ENCODE results near the gene MRPL32.

The MRPL32 gene

DNA sequence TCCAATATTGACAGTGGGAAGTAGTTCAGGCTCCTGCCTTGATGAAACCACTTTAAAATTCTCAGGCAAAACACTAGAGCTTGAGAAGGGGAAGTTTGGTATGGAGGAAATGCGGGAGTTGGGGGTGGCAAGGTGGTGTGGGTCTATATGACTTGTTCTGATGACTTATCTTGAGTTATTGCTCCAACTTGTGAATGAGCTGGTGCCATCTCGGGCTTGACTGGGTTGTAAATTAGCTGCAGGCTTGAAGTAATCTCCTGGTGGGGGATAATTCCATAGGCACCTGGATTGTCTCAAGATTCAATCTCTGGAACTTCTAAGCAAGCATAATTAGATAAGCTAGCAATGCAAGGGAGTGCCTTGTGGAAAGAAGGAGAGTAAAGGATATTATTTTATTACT is 29.0 kb downstream of the MRPL32 start:
- H3K4me1 ChIP-seq = peaks cover 5% of the 10 kb centered on the region; the same call in 1 of the 2 replicates
- no peak overlapping the region for H3K4me3 ChIP-seq
- no peak overlapping the region for H3K9ac ChIP-seq
- no peak overlapping the region for H3K4me2 ChIP-seq
- H3K27ac ChIP-seq = no peak overlapping the region
- H3K36me3 ChIP-seq = no peaks in the 10 kb centered on the region
- no peaks in the 10 kb centered on the region for H3K27me3 ChIP-seq
- no peaks in the 10 kb centered on the region for H4K20me1 ChIP-seq
- peaks cover 24% of the 10 kb centered on the region for H3K9me3 ChIP-seq
- no peak for TF ChIP-seq Cebpa-rat (IDR thresholded peaks at IDR 0.05)

DNA sequence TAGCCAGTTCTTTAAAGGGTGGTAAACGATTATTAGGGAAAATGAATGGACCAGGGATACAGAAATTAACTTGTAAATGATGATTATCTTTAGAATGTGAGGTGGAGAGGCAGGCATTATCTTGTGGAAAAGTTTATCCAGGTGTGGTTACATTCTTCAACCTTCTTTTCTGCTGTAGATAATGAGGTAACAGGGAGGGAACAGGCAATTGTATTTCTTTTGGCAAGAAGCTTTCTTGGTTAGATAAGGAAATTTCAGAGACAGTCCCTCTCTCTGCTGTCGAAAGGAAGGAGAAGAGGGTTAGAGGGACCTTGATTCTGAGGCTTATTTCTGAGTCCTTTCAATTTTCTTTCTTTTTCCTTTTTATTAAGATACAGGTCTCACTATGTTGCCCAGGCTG is 32.1 kb downstream of the MRPL32 start:
- no peaks in the 10 kb centered on the region for H3K27me3 ChIP-seq
- H3K4me1 ChIP-seq = peaks cover 15% of the 10 kb centered on the region
- no peak overlapping the region for H3K4me2 ChIP-seq
- no peak overlapping the region for H3K27ac ChIP-seq
- H3K9ac ChIP-seq = no peak overlapping the region
- no peak for TF ChIP-seq Cebpa-rat (IDR thresholded peaks at IDR 0.05)
- peaks cover 6% of the 10 kb centered on the region for H3K9me3 ChIP-seq
- H3K4me3 ChIP-seq = no peak overlapping the region
- H3K36me3 ChIP-seq = no peaks in the 10 kb centered on the region
- H4K20me1 ChIP-seq = no peaks in the 10 kb centered on the region

GRCh38 chr7:42964849-42965805 is 33.0 kb downstream of the MRPL32 start:
- Histone ChIP-seq H3K4me3 (no peak overlapping the region), H3K4me2 (no peak overlapping the region), H3K9ac (no peak overlapping the region), H3K27me3 (no peaks in the 10 kb centered on the region), H3K36me3 (no peaks in the 10 kb centered on the region), H3K4me1 (peaks cover 15% of the 10 kb centered on the region), H3K27ac (no peak overlapping the region), H4K20me1 (no peaks in the 10 kb centered on the region), H3K9me3 (no peaks in the 10 kb centered on the region)
- TF ChIP-seq Cebpa-rat (IDR thresholded peaks at IDR 0.05) = no peak

GRCh38 chr7:42967391-42967790 is 35.2 kb downstream of the MRPL32 start:
- Histone ChIP-seq H3K9ac (no peak overlapping the region), H3K4me2 (0 out of 2 replicates have a peak overlapping the region, but pooled peaks have one; percentile 29), H4K20me1 (no peaks in the 10 kb centered on the region), H3K4me1 (peaks cover 10% of the 10 kb centered on the region), H3K27ac (no peak overlapping the region), H3K36me3 (no peaks in the 10 kb centered on the region), H3K4me3 (no peak overlapping the region), H3K27me3 (no peaks in the 10 kb centered on the region), H3K9me3 (no peaks in the 10 kb centered on the region)
- TF ChIP-seq Cebpa-rat (IDR thresholded peaks at IDR 0.05) = no peak

DNA sequence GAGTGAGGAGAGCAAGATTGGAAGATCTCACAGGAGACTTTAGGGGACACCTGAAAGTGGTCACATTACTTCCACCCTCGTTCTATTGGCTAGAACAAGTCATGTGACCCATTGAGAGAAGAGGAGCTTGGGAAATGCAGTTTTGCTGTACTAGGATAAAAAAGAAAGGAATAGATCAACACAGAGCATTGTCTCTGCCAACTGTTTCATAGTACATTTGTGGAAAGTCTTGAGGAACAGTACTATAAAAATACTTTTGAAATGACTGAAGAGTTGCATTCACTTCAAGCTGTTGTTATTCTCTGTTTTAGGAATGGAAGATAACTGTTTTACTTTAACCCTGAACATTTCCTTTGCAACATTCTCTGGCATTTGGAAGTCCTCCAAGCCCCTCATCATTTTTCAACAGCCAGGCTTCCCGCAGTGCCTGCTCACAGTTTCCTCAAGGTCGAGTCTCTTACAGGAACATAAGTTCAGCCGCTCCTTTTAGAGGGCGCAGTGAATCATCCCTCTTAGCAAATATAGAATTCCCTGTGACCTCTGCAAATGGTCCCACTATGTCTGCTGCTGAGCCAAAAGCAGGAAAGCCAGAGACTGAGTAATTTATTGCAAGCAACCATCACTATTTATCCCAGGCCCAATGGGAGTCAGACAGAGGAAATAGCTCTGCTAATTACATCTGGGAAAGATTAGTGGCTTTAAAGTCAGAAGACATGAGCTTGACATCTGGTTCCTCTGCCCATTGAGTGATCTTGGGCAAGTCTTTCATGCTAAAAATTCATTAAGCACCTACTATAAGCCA is 40.7 kb downstream of the MRPL32 start:
- Histone ChIP-seq H3K4me1 (no peaks in the 10 kb centered on the region), H3K27ac (no peak overlapping the region), H3K27me3 (no peaks in the 10 kb centered on the region), H3K9ac (no peak overlapping the region), H3K36me3 (no peaks in the 10 kb centered on the region), H4K20me1 (no peaks in the 10 kb centered on the region), H3K4me3 (no peak overlapping the region), H3K4me2 (no peak overlapping the region), H3K9me3 (no peaks in the 10 kb centered on the region)
- no peak for TF ChIP-seq Cebpa-rat (IDR thresholded peaks at IDR 0.05)

DNA sequence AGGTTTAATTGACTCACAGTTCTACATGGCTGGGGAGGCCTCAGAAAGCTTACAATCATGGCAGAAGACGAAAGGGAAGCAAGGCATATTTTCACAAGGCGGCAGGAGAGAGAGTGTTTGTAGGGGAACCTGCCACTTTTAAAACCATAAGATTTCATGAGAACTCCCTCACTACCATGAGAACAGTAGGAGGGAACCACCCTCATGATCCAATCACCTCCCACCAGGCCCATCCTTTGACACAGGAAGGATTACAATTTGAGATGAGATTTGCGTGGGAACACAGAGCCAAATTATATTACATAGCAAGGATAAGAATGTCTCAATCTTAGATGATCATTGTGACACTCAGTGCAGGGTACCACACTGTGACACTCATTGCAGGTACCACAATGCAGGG is 44.2 kb downstream of the MRPL32 start:
- no peak overlapping the region for H3K9ac ChIP-seq
- no peak for TF ChIP-seq Cebpa-rat (IDR thresholded peaks at IDR 0.05)
- H3K9me3 ChIP-seq = no peaks in the 10 kb centered on the region
- no peak overlapping the region for H3K27ac ChIP-seq
- no peaks in the 10 kb centered on the region for H4K20me1 ChIP-seq
- H3K4me1 ChIP-seq = no peaks in the 10 kb centered on the region
- H3K36me3 ChIP-seq = no peaks in the 10 kb centered on the region
- H3K4me3 ChIP-seq = no peak overlapping the region
- no peak overlapping the region for H3K4me2 ChIP-seq
- no peaks in the 10 kb centered on the region for H3K27me3 ChIP-seq

DNA sequence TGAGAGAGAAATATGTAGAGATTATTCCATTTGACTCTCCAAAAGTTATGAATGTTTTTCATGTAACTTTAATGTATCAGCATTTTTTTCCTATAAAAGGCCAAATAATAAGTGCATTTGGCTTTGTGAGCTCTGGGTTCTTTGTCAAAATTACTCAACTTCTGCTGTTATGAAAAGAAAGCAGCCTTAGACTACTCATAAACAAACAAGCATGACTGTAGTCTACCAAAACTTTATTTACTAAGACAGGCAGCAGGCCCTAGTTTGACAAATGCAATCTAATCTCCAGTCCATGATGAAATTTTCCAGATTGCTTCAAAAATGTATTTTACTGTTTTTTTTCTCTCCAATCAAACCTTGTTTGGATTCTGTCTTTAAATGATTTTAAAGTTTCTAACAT is 46.3 kb downstream of the MRPL32 start:
- no peak overlapping the region for H3K4me2 ChIP-seq
- TF ChIP-seq Cebpa-rat (IDR thresholded peaks at IDR 0.05) = no peak
- peaks cover 8% of the 10 kb centered on the region for H3K9me3 ChIP-seq
- no peaks in the 10 kb centered on the region for H3K4me1 ChIP-seq
- no peak overlapping the region for H3K9ac ChIP-seq
- H3K36me3 ChIP-seq = no peaks in the 10 kb centered on the region
- no peak overlapping the region for H3K4me3 ChIP-seq
- H4K20me1 ChIP-seq = no peaks in the 10 kb centered on the region
- no peaks in the 10 kb centered on the region for H3K27me3 ChIP-seq
- no peak overlapping the region for H3K27ac ChIP-seq

DNA sequence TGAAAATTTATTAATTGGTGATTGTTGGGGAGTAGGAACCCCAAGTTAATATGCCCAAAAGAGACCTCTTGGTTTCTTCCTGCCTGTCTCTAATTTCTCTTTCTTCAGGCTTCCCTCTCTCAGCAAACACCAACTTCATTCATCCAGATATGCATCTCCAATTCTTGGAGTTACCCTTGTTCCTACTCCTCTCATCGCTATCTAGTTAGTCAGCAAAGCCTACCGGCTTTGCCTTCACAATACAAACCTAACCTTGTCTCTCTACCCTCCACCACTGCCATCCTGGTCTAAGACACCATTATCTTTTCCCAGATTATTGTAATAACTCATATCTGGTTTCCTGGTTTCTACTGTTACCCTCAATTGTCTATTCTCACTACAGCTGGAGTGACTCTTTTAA is 47.9 kb downstream of the MRPL32 start:
- TF ChIP-seq Cebpa-rat (IDR thresholded peaks at IDR 0.05) = no peak
- Histone ChIP-seq H4K20me1 (no peaks in the 10 kb centered on the region), H3K4me3 (no peak overlapping the region), H3K4me1 (no peaks in the 10 kb centered on the region), H3K27me3 (no peaks in the 10 kb centered on the region), H3K4me2 (no peak overlapping the region), H3K27ac (no peak overlapping the region), H3K36me3 (no peaks in the 10 kb centered on the region), H3K9ac (no peak overlapping the region), H3K9me3 (peaks cover 24% of the 10 kb centered on the region)

- Histone ChIP-seq H3K4me3 (no peak overlapping the region), H3K4me2 (no peak overlapping the region), H3K27me3 (no peaks in the 10 kb centered on the region), H3K9ac (no peak overlapping the region), H3K36me3 (no peaks in the 10 kb centered on the region), H3K9me3 (peaks cover 26% of the 10 kb centered on the region), H3K27ac (no peak overlapping the region), H3K4me1 (no peaks in the 10 kb centered on the region), H4K20me1 (no peaks in the 10 kb centered on the region)
- no peak for TF ChIP-seq Cebpa-rat (IDR thresholded peaks at IDR 0.05)
These were observed 48.3 kb downstream of the MRPL32 start for GRCh38 chr7:42980514-42980913.

DNA sequence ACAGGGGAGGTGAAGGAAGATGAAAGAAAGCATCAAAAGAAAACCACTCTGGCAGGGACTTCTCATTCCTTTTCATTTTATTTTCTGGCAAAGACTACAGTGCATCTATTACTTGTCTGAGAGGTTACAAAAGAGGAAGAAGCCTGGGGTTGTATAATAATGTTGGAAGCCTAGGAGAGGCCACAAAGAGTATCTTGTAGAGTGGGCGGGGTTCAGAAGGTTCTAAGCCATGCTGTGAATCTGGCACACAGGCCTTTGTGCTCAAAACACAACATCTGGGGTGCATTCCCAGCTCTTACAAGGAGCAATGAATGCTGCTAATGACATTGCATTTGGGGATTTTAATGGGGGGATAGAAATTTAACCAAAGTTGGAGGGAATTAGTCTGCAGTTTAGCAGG is 49.4 kb downstream of the MRPL32 start:
- no peaks in the 10 kb centered on the region for H3K4me1 ChIP-seq
- H3K4me3 ChIP-seq = no peak overlapping the region
- H3K9me3 ChIP-seq = peaks cover 26% of the 10 kb centered on the region
- H3K9ac ChIP-seq = no peak overlapping the region
- no peak overlapping the region for H3K27ac ChIP-seq
- no peaks in the 10 kb centered on the region for H3K27me3 ChIP-seq
- no peak overlapping the region for H3K4me2 ChIP-seq
- no peaks in the 10 kb centered on the region for H4K20me1 ChIP-seq
- TF ChIP-seq Cebpa-rat (IDR thresholded peaks at IDR 0.05) = no peak
- no peaks in the 10 kb centered on the region for H3K36me3 ChIP-seq

All from BLaER1 (cell line).